HEK293 (cell line): ENCODE data around the gene IGF2R.

Source experiments
- CTCF ChIA-PET: fragments of 350-600 bp; formaldehyde crosslinking; extraction: SDS; loops from one replicate; lab custom pipeline; 2021; ENCODE audit warnings: antibody characterized with exemption; lab: Yijun Ruan, JAX
- POLR2A ChIA-PET: fragments of 300-600 bp; formaldehyde crosslinking; extraction: SDS; loops from one replicate; lab custom pipeline; 2020; ENCODE audit warnings: antibody characterized with exemption, inconsistent platforms; lab: Yijun Ruan, JAX
- H3K27ac ChIP-seq: fragments of 200-500 bp; sonication (Bioruptor generic); 2 replicates; pipeline ENCODE4 v1.5.1; 2014; ENCODE audit warnings: low read depth, low read length, control low read depth, inconsistent platforms; ENCODE audit errors: extremely low read depth
- H3K36me3 ChIP-seq, 2 experiments: fragments of 200-500 bp in 1 of 2; sonication (Bioruptor generic) in 1 of 2; 1 replicate in 1 of 2; 2 replicates in 1 of 2; pipeline ENCODE4 v1.5.1; 2014 to 2017; ENCODE audit warnings: inconsistent platforms in 2 of 2, low read length in 2 of 2; ENCODE audit not compliant: control insufficient read depth in 2 of 2, insufficient read depth in 1 of 2
- H3K4me1 ChIP-seq: fragments of 200-500 bp; sonication (Bioruptor generic); 2 replicates; pipeline ENCODE4 v1.5.1; 2014; ENCODE audit warnings: mild to moderate bottlenecking, low read length, inconsistent platforms; ENCODE audit not compliant: control insufficient read depth, insufficient read depth
- H3K4me3 ChIP-seq: 2 replicates; pipeline ENCODE4 v1.5.1; 2011; ENCODE audit warnings: low read depth, mild to moderate bottlenecking, control low read depth, low read length, moderate library complexity
- H3K9me3 ChIP-seq: fragments of 200-500 bp; sonication (Bioruptor generic); 2 replicates; pipeline ENCODE4 v1.5.1; 2014; ENCODE audit warnings: low read depth, low read length, inconsistent platforms; ENCODE audit not compliant: control insufficient read depth, insufficient read depth
- BCL11B ChIP-seq: fragments of 450-650 bp; formaldehyde crosslinking; IDR thresholded peaks from 2 replicates; pipeline ENCODE4 v1.5.1; 2016; ENCODE audit warnings: low read depth, missing biosample characterization, missing genetic modification characterization
- GFI1B ChIP-seq: fragments of 450-650 bp; formaldehyde crosslinking; IDR thresholded peaks from 2 replicates; pipeline ENCODE4 v1.5.1; 2016; ENCODE audit warnings: missing biosample characterization, missing genetic modification characterization
- GLIS1 ChIP-seq: fragments of 450-650 bp; formaldehyde crosslinking; IDR thresholded peaks from 2 replicates; pipeline ENCODE4 v1.5.1; 2016; ENCODE audit warnings: missing biosample characterization, missing genetic modification characterization
- MZF1 ChIP-seq: fragments of 450-650 bp; formaldehyde crosslinking; IDR thresholded peaks from 2 replicates; pipeline ENCODE4 v1.5.1; 2017; ENCODE audit warnings: missing biosample characterization, missing genetic modification characterization, borderline replicate concordance
- OSR2 ChIP-seq: fragments of 450-650 bp; formaldehyde crosslinking; IDR thresholded peaks from 2 replicates; pipeline ENCODE4 v1.5.1; 2016; ENCODE audit warnings: missing biosample characterization, missing genetic modification characterization
- OVOL3 ChIP-seq: fragments of 450-650 bp; formaldehyde crosslinking; IDR thresholded peaks from 2 replicates; pipeline ENCODE4 v1.5.1; 2016; ENCODE audit warnings: missing biosample characterization, missing genetic modification characterization
- RBAK ChIP-seq: fragments of 450-650 bp; formaldehyde crosslinking; IDR thresholded peaks from 2 replicates; pipeline ENCODE4 v1.5.1; 2016; ENCODE audit warnings: missing biosample characterization, missing genetic modification characterization
- SCRT2 ChIP-seq: fragments of 450-650 bp; formaldehyde crosslinking; IDR thresholded peaks from 2 replicates; pipeline ENCODE4 v1.5.1; 2016; ENCODE audit warnings: missing biosample characterization, missing genetic modification characterization
- SP7 ChIP-seq: fragments of 450-650 bp; formaldehyde crosslinking; IDR thresholded peaks from 2 replicates; pipeline ENCODE4 v1.5.1; 2016; ENCODE audit warnings: missing biosample characterization, missing genetic modification characterization
- TSHZ1 ChIP-seq: fragments of 450-650 bp; formaldehyde crosslinking; IDR thresholded peaks from 2 replicates; pipeline ENCODE4 v1.5.1; 2016; ENCODE audit warnings: missing biosample characterization, missing genetic modification characterization, borderline replicate concordance
- ZBTB11 ChIP-seq: fragments of 450-650 bp; formaldehyde crosslinking; conservative IDR thresholded peaks from 2 replicates; pipeline ENCODE4 v1.5.1; 2016; ENCODE audit warnings: low read depth, missing biosample characterization, missing genetic modification characterization
- ZNF114 ChIP-seq: fragments of 450-650 bp; formaldehyde crosslinking; IDR thresholded peaks from 2 replicates; pipeline ENCODE4 v1.5.0; 2017; ENCODE audit warnings: missing biosample characterization, missing genetic modification characterization
- ZNF26 ChIP-seq: fragments of 450-650 bp; formaldehyde crosslinking; IDR thresholded peaks from 2 replicates; pipeline ENCODE4 v1.5.1; 2016; ENCODE audit warnings: missing biosample characterization, missing genetic modification characterization
- ZNF596 ChIP-seq: fragments of 450-650 bp; IDR thresholded peaks from 2 replicates; pipeline ENCODE4 v1.5.0; 2018; ENCODE audit warnings: missing biosample characterization, mild to moderate bottlenecking, missing genetic modification characterization, moderate library complexity
- ZNF660 ChIP-seq: fragments of 450-650 bp; IDR thresholded peaks from 2 replicates; pipeline ENCODE4 v1.5.1; 2018; ENCODE audit warnings: missing biosample characterization, mild to moderate bottlenecking, missing genetic modification characterization
- ZNF791 ChIP-seq: fragments of 450-650 bp; formaldehyde crosslinking; IDR thresholded peaks from 2 replicates; pipeline ENCODE4 v1.5.1; 2016; ENCODE audit warnings: missing biosample characterization, missing genetic modification characterization
- TF ChIP-seq, protein P1 (sequence below): fragments of 450-650 bp; formaldehyde crosslinking; IDR thresholded peaks from 2 replicates; pipeline ENCODE4 v1.5.1; 2016; ENCODE audit warnings: missing biosample characterization, missing genetic modification characterization
- TF ChIP-seq, protein P2 (sequence below): fragments of 450-650 bp; formaldehyde crosslinking; IDR thresholded peaks from 2 replicates; pipeline ENCODE4 v1.5.1; 2017; ENCODE audit warnings: missing biosample characterization, missing genetic modification characterization

Gene IGF2R

GRCh38 chr6:160142115-160142715, 173.3 kb downstream of the IGF2R start (continued):
- TF ChIP-seq ZBTB11, result no peak
- no peak for TF ChIP-seq SCRT2 (tag by site-specific recombination)
- no peak for TF ChIP-seq GLIS1 (tag by site-specific recombination)

GRCh38 chr6:160146454-160147145, 177.7 kb downstream of the IGF2R start:
- Histone ChIP-seq H3K4me3 (no peak overlapping the region), H3K36me3 (no peaks in the 10 kb centered on the region), H3K4me1 (no peaks in the 10 kb centered on the region), H3K27ac (no peak overlapping the region), H3K9me3 (no peaks in the 10 kb centered on the region)
- no peak for TF ChIP-seq ZNF114 (tag by site-specific recombination)
- TF ChIP-seq TSHZ1 (tag by site-specific recombination), result no peak
- no peak for TF ChIP-seq MZF1 (tag by site-specific recombination)
- no peak for TF ChIP-seq GFI1B (tag by site-specific recombination)
- POLR2A ChIA-PET, result no interaction called here
- CTCF ChIA-PET, result interaction anchor here (0.6 to 1.5 kb wide), 5 partner anchors 8 to 1272 kb away, joined by 3 to 13 read pairs (median 3); no protein-coding TSS in a partner anchor

DNA sequence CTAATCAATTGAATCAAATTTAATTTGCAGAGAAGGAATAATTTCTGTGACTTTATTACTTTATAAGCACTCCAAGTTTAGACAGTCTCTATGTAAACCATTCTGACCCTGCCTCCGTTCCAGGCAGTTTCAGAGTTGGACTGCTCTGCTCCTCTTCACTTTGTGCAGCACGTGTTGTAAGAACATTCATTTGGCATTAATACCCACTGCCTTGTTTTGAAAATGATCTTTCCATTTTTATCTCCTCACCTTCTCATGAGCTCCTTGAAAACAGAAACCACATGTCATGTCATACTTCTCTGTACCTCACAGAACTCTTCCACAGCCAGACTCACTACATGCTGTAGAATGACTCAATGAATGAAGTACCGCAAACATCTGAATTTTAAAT, 178.3 kb downstream of the IGF2R start:
- H3K9me3 ChIP-seq, result no peaks in the 10 kb centered on the region
- ChIA-PET CTCF (interaction anchor here (0.6 to 1.5 kb wide), 2 partner anchors 8 to 302 kb away, joined by 3 to 13 read pairs; no protein-coding TSS in a partner anchor), POLR2A (no interaction called here)
- H3K4me1 ChIP-seq, result no peaks in the 10 kb centered on the region
- no peaks in the 10 kb centered on the region for H3K36me3 ChIP-seq
- H3K4me3 ChIP-seq, result no peak overlapping the region
- no peak overlapping the region for H3K27ac ChIP-seq
- no peak for TF ChIP-seq ZNF660 (tag by site-specific recombination)
- no peak for TF ChIP-seq ZNF26 (tag by site-specific recombination)
- no peak for TF ChIP-seq ZNF596 (tag by site-specific recombination)
- TF ChIP-seq BCL11B, result no peak
- TF ChIP-seq, protein P1, sequence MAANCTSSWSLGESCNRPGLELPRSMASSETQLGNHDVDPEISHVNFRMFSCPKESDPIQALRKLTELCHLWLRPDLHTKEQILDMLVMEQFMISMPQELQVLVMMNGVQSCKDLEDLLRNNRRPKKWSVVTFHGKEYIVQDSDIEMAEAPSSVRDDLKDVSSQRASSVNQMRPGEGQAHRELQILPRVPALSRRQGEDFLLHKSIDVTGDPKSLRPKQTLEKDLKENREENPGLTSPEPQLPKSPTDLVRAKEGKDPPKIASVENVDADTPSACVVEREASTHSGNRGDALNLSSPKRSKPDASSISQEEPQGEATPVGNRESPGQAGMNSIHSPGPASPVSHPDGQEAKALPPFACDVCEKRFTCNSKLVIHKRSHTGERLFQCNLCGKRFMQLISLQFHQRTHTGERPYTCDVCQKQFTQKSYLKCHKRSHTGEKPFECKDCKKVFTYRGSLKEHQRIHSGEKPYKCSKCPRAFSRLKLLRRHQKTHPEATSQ (tag by site-specific recombination), result no peak
- TF ChIP-seq OSR2 (tag by site-specific recombination), result no peak
- no peak for TF ChIP-seq OVOL3 (tag by site-specific recombination)
- TF ChIP-seq, protein P2, sequence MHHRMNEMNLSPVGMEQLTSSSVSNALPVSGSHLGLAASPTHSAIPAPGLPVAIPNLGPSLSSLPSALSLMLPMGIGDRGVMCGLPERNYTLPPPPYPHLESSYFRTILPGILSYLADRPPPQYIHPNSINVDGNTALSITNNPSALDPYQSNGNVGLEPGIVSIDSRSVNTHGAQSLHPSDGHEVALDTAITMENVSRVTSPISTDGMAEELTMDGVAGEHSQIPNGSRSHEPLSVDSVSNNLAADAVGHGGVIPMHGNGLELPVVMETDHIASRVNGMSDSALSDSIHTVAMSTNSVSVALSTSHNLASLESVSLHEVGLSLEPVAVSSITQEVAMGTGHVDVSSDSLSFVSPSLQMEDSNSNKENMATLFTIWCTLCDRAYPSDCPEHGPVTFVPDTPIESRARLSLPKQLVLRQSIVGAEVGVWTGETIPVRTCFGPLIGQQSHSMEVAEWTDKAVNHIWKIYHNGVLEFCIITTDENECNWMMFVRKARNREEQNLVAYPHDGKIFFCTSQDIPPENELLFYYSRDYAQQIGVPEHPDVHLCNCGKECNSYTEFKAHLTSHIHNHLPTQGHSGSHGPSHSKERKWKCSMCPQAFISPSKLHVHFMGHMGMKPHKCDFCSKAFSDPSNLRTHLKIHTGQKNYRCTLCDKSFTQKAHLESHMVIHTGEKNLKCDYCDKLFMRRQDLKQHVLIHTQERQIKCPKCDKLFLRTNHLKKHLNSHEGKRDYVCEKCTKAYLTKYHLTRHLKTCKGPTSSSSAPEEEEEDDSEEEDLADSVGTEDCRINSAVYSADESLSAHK (tag by site-specific recombination), result no peak
- no peak for TF ChIP-seq SCRT2 (tag by site-specific recombination)
- no peak for TF ChIP-seq ZNF791 (tag by site-specific recombination)
- TF ChIP-seq ZNF114 (tag by site-specific recombination), result no peak
- TF ChIP-seq RBAK (tag by site-specific recombination), result no peak
- TF ChIP-seq SP7, result no peak
